Neural progenitor cell (in vitro differentiated cells): ENCODE data around the gene ALK. TPM values are rescaled to one million over a fixed set of nuclear protein-coding genes. Genes with fewer than 3 reads are reported as not detected.

Experiments
- DNase-seq: peaks from one replicate; pipeline ENCODE4 v3.0.0-alpha.2; 2016; ENCODE audit warnings: low spot score
- H2AFZ ChIP-seq: fragments of 200-600 bp; sonication (generic); replicated peaks from 2 replicates; pipeline ENCODE4 v1.6.1; 2016; ENCODE audit warnings: antibody characterized with exemption
- H3F3A ChIP-seq: fragments of 200-600 bp; sonication (generic); 2 replicates; pipeline ENCODE4 v1.6.1; 2016; ENCODE audit warnings: antibody characterized with exemption, low read depth
- H3K27ac ChIP-seq: fragments of 200-600 bp; sonication (generic); 2 replicates; pipeline ENCODE4 v1.5.1; 2016; ENCODE audit warnings: mild to moderate bottlenecking
- H3K27me3 ChIP-seq: fragments of 200-600 bp; sonication (generic); 2 replicates; pipeline ENCODE4 v1.6.1; 2016; ENCODE audit warnings: mild to moderate bottlenecking, moderate library complexity
- H3K36me3 ChIP-seq: fragments of 200-600 bp; sonication (generic); 2 replicates; pipeline ENCODE4 v1.5.1; 2016
- H3K4me1 ChIP-seq: fragments of 200-600 bp; sonication (generic); 2 replicates; pipeline ENCODE4 v1.6.1; 2016; ENCODE audit warnings: mixed run types
- H3K4me2 ChIP-seq: fragments of 200-600 bp; sonication (generic); 2 replicates; pipeline ENCODE4 v1.6.1; 2016
- H3K4me3 ChIP-seq: fragments of 200-600 bp; sonication (generic); 2 replicates; pipeline ENCODE4 v1.5.1; 2016
- H3K79me2 ChIP-seq: fragments of 200-600 bp; sonication (generic); 2 replicates; pipeline ENCODE4 v1.6.1; 2016; ENCODE audit warnings: low read depth
- H3K9ac ChIP-seq: fragments of 200-600 bp; sonication (generic); 2 replicates; pipeline ENCODE4 v1.6.1; 2016
- H3K9me3 ChIP-seq: fragments of 200-600 bp; sonication (generic); 2 replicates; pipeline ENCODE4 v1.5.1; 2016; ENCODE audit warnings: low read depth
- H4K20me1 ChIP-seq: fragments of 200-600 bp; sonication (generic); 2 replicates; pipeline ENCODE4 v1.6.1; 2016; ENCODE audit warnings: low read depth
- H3K27ac Mint-ChIP-seq: 3 replicates; pipeline ENCODE4 v1.8.0; 2021; ENCODE audit warnings: mixed read lengths
- H3K27me3 Mint-ChIP-seq: 2 replicates; pipeline ENCODE4 v1.8.0; 2022; ENCODE audit warnings: low read depth, mild to moderate bottlenecking, inconsistent platforms, moderate library complexity, mixed read lengths; ENCODE audit not compliant: insufficient read depth
- H3K36me3 Mint-ChIP-seq: 3 replicates; pipeline ENCODE4 v1.8.0; 2021; ENCODE audit warnings: mixed read lengths
- H3K4me1 Mint-ChIP-seq: 3 replicates; pipeline ENCODE4 v1.8.0; 2021; ENCODE audit warnings: mixed read lengths
- H3K4me3 Mint-ChIP-seq: 3 replicates; pipeline ENCODE4 v1.8.0; 2021; ENCODE audit warnings: mild to moderate bottlenecking, moderate library complexity, mixed read lengths
- H3K9me3 Mint-ChIP-seq: 3 replicates; pipeline ENCODE4 v1.8.0; 2020; ENCODE audit warnings: mixed read lengths
- CTCF ChIP-seq: fragments of 200-600 bp; sonication (generic); IDR thresholded peaks from 2 replicates; pipeline ENCODE4 v1.5.1; 2017; ENCODE audit warnings: antibody characterized with exemption, mild to moderate bottlenecking
- EZH2 ChIP-seq: fragments of 200-600 bp; sonication (generic); IDR thresholded peaks from 2 replicates; pipeline ENCODE4 v1.6.1; 2017; ENCODE audit warnings: antibody characterized with exemption, mild to moderate bottlenecking, moderate library complexity
- EZH2phosphoT487 ChIP-seq: fragments of 200-600 bp; sonication (generic); IDR thresholded peaks from 2 replicates; pipeline ENCODE4 v1.6.1; 2017; ENCODE audit warnings: antibody characterized with exemption
- total RNA-seq: library from RNA; depleted of rRNA; stranded (reverse); fragments of >200 nt; gene quantifications from 2 replicates; pipeline ENCODE4 v1.2.3, GENCODE V29; 2015; ENCODE audit warnings: low replicate concordance

ALK gene
- total RNA-seq, 1 donor from 2014 or later, result not detected

- Mint-ChIP-seq H3K36me3 (no peaks in the 10 kb centered on the region), H3K9me3 (peaks cover 3% of the 10 kb centered on the region), H3K27me3 (peaks cover 3% of the 10 kb centered on the region), H3K27ac (no peak overlapping the region), H3K4me3 (no peak overlapping the region), H3K4me1 (peaks cover 14% of the 10 kb centered on the region)
- Histone ChIP-seq H2AFZ (no peak overlapping the region), H3K36me3 (no peaks in the 10 kb centered on the region), H3K79me2 (no peaks in the 10 kb centered on the region), H3F3A (no peaks in the 10 kb centered on the region), H3K4me1 (no peaks in the 10 kb centered on the region), H4K20me1 (no peaks in the 10 kb centered on the region), H3K4me2 (no peak overlapping the region), H3K9ac (no peak overlapping the region), H3K4me3 (no peak overlapping the region), H3K27ac (no peak overlapping the region), H3K27me3 (no peaks in the 10 kb centered on the region), H3K9me3 (no peaks in the 10 kb centered on the region)
- no peak for TF ChIP-seq EZH2phosphoT487
- no peak for TF ChIP-seq CTCF
- TF ChIP-seq EZH2, result no peak
- no peak for DNase-seq
These were observed 616.9 kb downstream of the ALK start for GRCh38 chr2:29304399-29305060.

GRCh38 chr2:29296585-29296984 lies 624.8 kb downstream of the ALK start:
- Histone ChIP-seq H3K9me3 (no peaks in the 10 kb centered on the region), H3K4me1 (peaks cover 10% of the 10 kb centered on the region), H3K9ac (no peak overlapping the region), H4K20me1 (peaks cover 7% of the 10 kb centered on the region), H3K27ac (no peak overlapping the region), H3F3A (peaks cover 6% of the 10 kb centered on the region), H3K27me3 (no peaks in the 10 kb centered on the region), H3K36me3 (no peaks in the 10 kb centered on the region), H3K79me2 (no peaks in the 10 kb centered on the region), H3K4me2 (no peak overlapping the region), H2AFZ (no peak overlapping the region), H3K4me3 (no peak overlapping the region)
- Mint-ChIP-seq H3K9me3 (no peaks in the 10 kb centered on the region), H3K4me1 (peaks cover 5% of the 10 kb centered on the region), H3K36me3 (no peaks in the 10 kb centered on the region), H3K27ac (no peak overlapping the region), H3K4me3 (no peak overlapping the region), H3K27me3 (peaks cover 7% of the 10 kb centered on the region)
- no peak for TF ChIP-seq EZH2phosphoT487
- TF ChIP-seq EZH2, result no peak
- no peak for TF ChIP-seq CTCF
- no peak for DNase-seq

GRCh38 chr2:29295845-29296244 lies 625.5 kb downstream of the ALK start:
- H3K36me3 Mint-ChIP-seq, result no peaks in the 10 kb centered on the region
- Histone ChIP-seq H3K4me1 (peaks cover 11% of the 10 kb centered on the region), H3F3A (peaks cover 8% of the 10 kb centered on the region), H3K36me3 (no peaks in the 10 kb centered on the region), H3K9ac (no peak overlapping the region), H4K20me1 (peaks cover 8% of the 10 kb centered on the region), H3K9me3 (no peaks in the 10 kb centered on the region), H3K79me2 (no peaks in the 10 kb centered on the region), H3K4me3 (no peak overlapping the region), H3K4me2 (no peak overlapping the region), H3K27ac (no peak overlapping the region), H2AFZ (no peak overlapping the region), H3K27me3 (no peaks in the 10 kb centered on the region)
- H3K27me3 Mint-ChIP-seq, result peaks cover 7% of the 10 kb centered on the region
- TF ChIP-seq CTCF (peak; percentile 61), EZH2phosphoT487 (no peak)
- H3K4me1 Mint-ChIP-seq, result peaks cover 6% of the 10 kb centered on the region
- no peaks in the 10 kb centered on the region for H3K9me3 Mint-ChIP-seq
- H3K4me3 Mint-ChIP-seq, result no peak overlapping the region
- H3K27ac Mint-ChIP-seq, result no peak overlapping the region
- DNase-seq, result peak; percentile 52
